ENCODE data around the gene CHN2.
A peak's percentile ranks its signal among the peaks of the same experiment; 100 is the strongest.

The CHN2 gene

GRCh38 chr7:29457141-29457561 is 262.6 kb downstream of the CHN2 start:
- DNase-seq = peak in 1 of 56 donors; percentile 11

- peak in 33 of 56 donors; percentile 4 to 56 (median 21) for DNase-seq
Measured at GRCh38 chr7:29457565-29458011, 263.0 kb downstream of the CHN2 start.

GRCh38 chr7:29458933-29459332 is 264.4 kb downstream of the CHN2 start:
- no peak for DNase-seq

GRCh38 chr7:29459589-29459988 is 265.0 kb downstream of the CHN2 start:
- peak in 4 of 56 donors; percentile 7 to 26 (median 12) for DNase-seq

GRCh38 chr7:29461996-29462395 is 267.4 kb downstream of the CHN2 start:
- no peak for DNase-seq

- DNase-seq = no peak
Measured at GRCh38 chr7:29463504-29464158, 269.1 kb downstream of the CHN2 start.

- no peak for DNase-seq
Measured at GRCh38 chr7:29464753-29465152, 270.2 kb downstream of the CHN2 start.

- DNase-seq = no peak
Measured at GRCh38 chr7:29467193-29467926, 272.8 kb downstream of the CHN2 start.

- no peak for DNase-seq
Measured at GRCh38 chr7:29468196-29468595, 273.6 kb downstream of the CHN2 start.

GRCh38 chr7:29469281-29469680 is 274.7 kb downstream of the CHN2 start:
- no peak for DNase-seq

- no peak for DNase-seq
Measured at GRCh38 chr7:29469976-29470557, 275.5 kb downstream of the CHN2 start.

- DNase-seq = no peak
Measured at GRCh38 chr7:29471444-29472138, 277.0 kb downstream of the CHN2 start.

GRCh38 chr7:29476916-29477315 is 282.3 kb downstream of the CHN2 start:
- no peak for DNase-seq

- DNase-seq = no peak
Measured at GRCh38 chr7:29478226-29478625, 283.7 kb downstream of the CHN2 start.

- DNase-seq = no peak
Measured at GRCh38 chr7:29478687-29479240, 284.2 kb downstream of the CHN2 start.

- peak in 49 of 56 donors; percentile 7 to 82 (median 57) for DNase-seq
Measured at GRCh38 chr7:29479301-29480200, 285.0 kb downstream of the CHN2 start.

- DNase-seq = peak in 19 of 56 donors; percentile 5 to 78 (median 42)
Measured at GRCh38 chr7:29480451-29480850, 285.9 kb downstream of the CHN2 start.

- peak in 5 of 56 donors; percentile 12 to 66 (median 62) for DNase-seq
Measured at GRCh38 chr7:29480934-29481651, 286.5 kb downstream of the CHN2 start.

GRCh38 chr7:29482056-29482455 is 287.5 kb downstream of the CHN2 start:
- DNase-seq = no peak
